Gastroesophageal sphincter (tissue), 4 donors: ENCODE measurements around the gene CLIP2. TPM values are rescaled to one million over a fixed set of nuclear protein-coding genes. Genes with fewer than 3 reads are reported as not detected.

Source experiments
- ATAC-seq: fragments of 150-250 bp; one replicate; pipeline ENCODE4 v1.9.1; 2016; ENCODE audit warnings: mild to moderate bottlenecking, moderate library complexity
- H3K27ac ChIP-seq, 4 donors: fragments of 200-600 bp; sonication (generic) in 3 of 4; 1 replicate in 3 of 4; 2 replicates in 1 of 4; pipeline ENCODE4 v1.5.1; 2016 to 2019
- H3K27me3 ChIP-seq: fragments of 200-600 bp; sonication (generic); one replicate; pipeline ENCODE4 v1.5.1; 2019
- H3K36me3 ChIP-seq, 2 donors: fragments of 200-600 bp; sonication (generic); one replicate each; pipeline ENCODE4 v1.5.1; 2019; ENCODE audit warnings: control low read depth in 1 of 2
- H3K4me1 ChIP-seq, 3 donors: fragments of 200-600 bp; sonication (generic); 1 replicate in 2 of 3; 2 replicates in 1 of 3; pipeline ENCODE4 v1.5.1; 2016 to 2019; ENCODE audit warnings: control low read depth in 2 of 3
- H3K4me3 ChIP-seq, 2 donors: fragments of 200-600 bp; sonication (generic); one replicate each; pipeline ENCODE4 v1.5.1; 2019; ENCODE audit warnings: mild to moderate bottlenecking in 1 of 2, moderate library complexity in 1 of 2
- H3K9me3 ChIP-seq, 3 donors: fragments of 200-600 bp; sonication (generic); one replicate each; pipeline ENCODE4 v1.5.1; 2017 to 2019; ENCODE audit warnings: control low read depth in 2 of 3
- CTCF ChIP-seq, 4 experiments: fragments of 200-600 bp in 2 of 4; fragments of 450-650 bp in 2 of 4; sonication (generic) in 1 of 4; IDR thresholded peaks; one replicate each; pipeline ENCODE4 v1.5.1; 2017 to 2019; ENCODE audit warnings: antibody characterized with exemption in 4 of 4, mild to moderate bottlenecking in 2 of 4, moderate library complexity in 2 of 4
- EP300 ChIP-seq: sonication (generic); formaldehyde crosslinking; IDR thresholded peaks from one replicate; pipeline ENCODE4 v1.6.1; 2017; ENCODE audit warnings: antibody characterized with exemption, mild to moderate bottlenecking
- POLR2A ChIP-seq, 2 donors: fragments of 450-650 bp; IDR thresholded peaks; one replicate each; pipeline ENCODE4 v1.6.1; 2017; ENCODE audit warnings: antibody characterized with exemption in 2 of 2, mild to moderate bottlenecking in 2 of 2, moderate library complexity in 1 of 2
- POLR2AphosphoS5 ChIP-seq: sonication (generic); formaldehyde crosslinking; IDR thresholded peaks from one replicate; pipeline ENCODE4 v1.6.1; 2017; ENCODE audit warnings: antibody characterized with exemption
- WGBS, 2 donors: methylation state at CpG; one replicate each; pipeline ENCODE4 v1.1.5; 2018; ENCODE audit warnings: low coverage in 1 of 2; 5-methylcytosine and 5-hydroxymethylcytosine counted together
- total RNA-seq, 4 donors: library from RNA; depleted of rRNA; stranded (reverse); fragments of >200 nt; gene quantifications; one replicate each; pipeline ENCODE4 v1.1.0, GENCODE V29; 2016

The CLIP2 gene
- total RNA-seq, 4 donors from 2014 or later = 23.0 to 50.7 (median 35.5) TPM

- no peaks in the 10 kb centered on the region for H3K9me3 ChIP-seq
- WGBS, 2 donors = 34% methylated on average over 7 of the region's 10 CpGs; no CpG with 5 or more reads in 1 of the 2 donors
- peak; percentile 87 for ATAC-seq
- peaks cover 0 to 21% (median 3%) of the 10 kb centered on the region in 3 donors for H3K4me1 ChIP-seq
- peak overlapping the region; percentile 20 to 80 (median 74) for H3K27ac ChIP-seq
- peak; percentile 26 for TF ChIP-seq POLR2AphosphoS5
- TF ChIP-seq EP300 = no peak
- no peaks in the 10 kb centered on the region for H3K36me3 ChIP-seq
- no peaks in the 10 kb centered on the region for H3K27me3 ChIP-seq
- H3K4me3 ChIP-seq = peak overlapping the region in 1 of 2 donors; percentile 3
These were observed 16.7 kb upstream of the CLIP2 start for GRCh38 chr7:74272305-74273038.

- H3K9me3 ChIP-seq = no peaks in the 10 kb centered on the region
- 70 to 100% methylated on average over 2 of the region's 6 CpGs for WGBS, 2 donors
- no peak for ATAC-seq
- H3K36me3 ChIP-seq = no peaks in the 10 kb centered on the region
- H3K4me3 ChIP-seq = no peak overlapping the region
- no peaks in the 10 kb centered on the region for H3K27me3 ChIP-seq
- TF ChIP-seq CTCF (IDR thresholded peaks at IDR 0.05) (peak in 2 of 4 experiments; percentile 12 to 49), POLR2A (IDR thresholded peaks at IDR 0.05) (no peak), POLR2AphosphoS5 (no peak), EP300 (no peak)
- no peak overlapping the region for H3K27ac ChIP-seq
- H3K4me1 ChIP-seq = peaks cover 0 to 27% (median 15%) of the 10 kb centered on the region in 3 donors
These were observed 13.8 kb upstream of the CLIP2 start for GRCh38 chr7:74275401-74275881.

GRCh38 chr7:74277636-74278035 is 11.6 kb upstream of the CLIP2 start:
- H3K36me3 ChIP-seq = no peaks in the 10 kb centered on the region
- no peak for ATAC-seq
- H3K4me1 ChIP-seq = peaks cover 0 to 17% (median 12%) of the 10 kb centered on the region in 3 donors
- H3K27ac ChIP-seq = no peak overlapping the region
- WGBS, 2 donors = 80 to 86% methylated on average over 1 of the region's 4 CpGs
- no peaks in the 10 kb centered on the region for H3K27me3 ChIP-seq
- TF ChIP-seq EP300 (no peak), POLR2AphosphoS5 (no peak), CTCF (IDR thresholded peaks at IDR 0.05) (no peak), POLR2A (IDR thresholded peaks at IDR 0.05) (no peak)
- no peak overlapping the region for H3K4me3 ChIP-seq
- no peaks in the 10 kb centered on the region for H3K9me3 ChIP-seq

- no peak for ATAC-seq
- H3K4me1 ChIP-seq = peaks cover 0 to 15% (median 12%) of the 10 kb centered on the region in 3 donors
- 100% methylated on average over 1 of the region's 8 CpGs for WGBS, 2 donors
- TF ChIP-seq POLR2A (IDR thresholded peaks at IDR 0.05) (no peak), CTCF (IDR thresholded peaks at IDR 0.05) (no peak), EP300 (no peak), POLR2AphosphoS5 (no peak)
- no peak overlapping the region for H3K27ac ChIP-seq
- no peaks in the 10 kb centered on the region for H3K27me3 ChIP-seq
- no peaks in the 10 kb centered on the region for H3K9me3 ChIP-seq
- H3K36me3 ChIP-seq = no peaks in the 10 kb centered on the region
- H3K4me3 ChIP-seq = no peak overlapping the region
These were observed 8.2 kb upstream of the CLIP2 start for GRCh38 chr7:74280985-74281384.

- TF ChIP-seq POLR2A (IDR thresholded peaks at IDR 0.05) (no peak), CTCF (IDR thresholded peaks at IDR 0.05) (no peak), EP300 (no peak), POLR2AphosphoS5 (no peak)
- no peaks in the 10 kb centered on the region for H3K9me3 ChIP-seq
- H3K4me3 ChIP-seq = no peak overlapping the region
- H3K27ac ChIP-seq = no peak overlapping the region
- no peaks in the 10 kb centered on the region for H3K27me3 ChIP-seq
- 86 to 90% methylated on average over 2 to 7 of the region's 14 CpGs for WGBS, 2 donors
- no peak for ATAC-seq
- peaks cover 0 to 15% (median 12%) of the 10 kb centered on the region in 3 donors for H3K4me1 ChIP-seq
- H3K36me3 ChIP-seq = no peaks in the 10 kb centered on the region
These were observed 6.3 kb upstream of the CLIP2 start for GRCh38 chr7:74282748-74283459.
